ENCODE data around the gene DGCR8.

The DGCR8 gene

GRCh38 chr22:20131859-20132685 is 52.0 kb downstream of the DGCR8 start:
- peak overlapping the region; percentile 50 for H3K18ac ChIP-seq (ENCODE audit: low read length)
- peaks cover 8 to 14% of the 10 kb centered on the region in 2 experiments for H3K4me1 ChIP-seq (ENCODE audit: control insufficient read depth in 1 of 2, insufficient read depth in 2 of 2, low read length in 2 of 2)
- peak overlapping the region; percentile 59 for H4K12ac ChIP-seq (ENCODE audit: low read depth, low read length)
- H3K14ac ChIP-seq (ENCODE audit: low read length) = peak overlapping the region; percentile 80
- H3K9ac ChIP-seq (ENCODE audit: low read length) = peak overlapping the region; percentile 60
- H3K23ac ChIP-seq (ENCODE audit: low read length) = no peak overlapping the region
- H3K9me3 ChIP-seq (ENCODE audit: insufficient read depth, low read depth, low read length) = peaks cover 4% of the 10 kb centered on the region
- peaks cover 6% of the 10 kb centered on the region for H3K79me2 ChIP-seq (ENCODE audit: control insufficient read depth, insufficient read depth, low read length, poor library complexity)
- no peaks in the 10 kb centered on the region for H3K27me3 ChIP-seq (ENCODE audit: insufficient read depth, low read length)
- peak overlapping the region; percentile 51 for H3K4ac ChIP-seq (ENCODE audit: low read depth, low read length)
- H3K4me3 ChIP-seq (ENCODE audit: low read depth, low read length) = peak overlapping the region; percentile 86
- peaks cover 10 to 11% of the 10 kb centered on the region in 2 experiments for H3K36me3 ChIP-seq (ENCODE audit: control insufficient read depth in 1 of 2, insufficient read depth in 2 of 2, low read length in 2 of 2)
- H3K4me2 ChIP-seq (ENCODE audit: low read length) = peak overlapping the region; percentile 87
- H2BK5ac ChIP-seq (ENCODE audit: low read depth, low read length, poor library complexity) = no peak overlapping the region
- no peak overlapping the region for H2BK12ac ChIP-seq (ENCODE audit: low read length)
- H4K8ac ChIP-seq (ENCODE audit: low read depth, low read length) = peak overlapping the region; percentile 61
- H2AFZ ChIP-seq (ENCODE audit: insufficient read depth, low read length, poor library complexity) = peak overlapping the region; percentile 74
- DNase-seq = peak in 1 of 2 donors; percentile 34
- H3K79me1 ChIP-seq (ENCODE audit: low read length) = peaks cover 5% of the 10 kb centered on the region
- WGBS (ENCODE audit: extremely low coverage, insufficient coverage, insufficient read length) = no CpG with 5 or more reads among the region's 72 CpGs
- peak overlapping the region; percentile 84 for H4K91ac ChIP-seq (ENCODE audit: low read depth, low read length)
- H3K27ac ChIP-seq (ENCODE audit: low read depth, low read length) = no peak overlapping the region
- peak overlapping the region; percentile 31 for H2BK120ac ChIP-seq (ENCODE audit: insufficient read depth, low read length, poor library complexity)
- peak overlapping the region; percentile 3 for H2AK5ac ChIP-seq (ENCODE audit: low read length)

GRCh38 chr22:20132686-20133246 is 52.7 kb downstream of the DGCR8 start:
- H3K27me3 ChIP-seq (ENCODE audit: insufficient read depth, low read length) = no peaks in the 10 kb centered on the region
- H2BK5ac ChIP-seq (ENCODE audit: low read depth, low read length, poor library complexity) = no peak overlapping the region
- H2AK5ac ChIP-seq (ENCODE audit: low read length) = no peak overlapping the region
- peaks cover 4 to 5% of the 10 kb centered on the region in 2 experiments for H3K36me3 ChIP-seq (ENCODE audit: control insufficient read depth in 1 of 2, insufficient read depth in 2 of 2, low read length in 2 of 2)
- no peak overlapping the region for H2BK12ac ChIP-seq (ENCODE audit: low read length)
- no peak overlapping the region for H3K18ac ChIP-seq (ENCODE audit: low read length)
- no peak overlapping the region for H3K14ac ChIP-seq (ENCODE audit: low read length)
- H2AFZ ChIP-seq (ENCODE audit: insufficient read depth, low read length, poor library complexity) = no peak overlapping the region
- H4K91ac ChIP-seq (ENCODE audit: low read depth, low read length) = no peak overlapping the region
- H3K4me2 ChIP-seq (ENCODE audit: low read length) = peak overlapping the region; percentile 87
- peaks cover 5% of the 10 kb centered on the region for H3K79me1 ChIP-seq (ENCODE audit: low read length)
- peak overlapping the region; percentile 23 for H4K8ac ChIP-seq (ENCODE audit: low read depth, low read length)
- no peak overlapping the region for H3K27ac ChIP-seq (ENCODE audit: low read depth, low read length)
- WGBS (ENCODE audit: extremely low coverage, insufficient coverage, insufficient read length) = no CpG with 5 or more reads among the region's 16 CpGs
- peak overlapping the region; percentile 86 for H3K4me3 ChIP-seq (ENCODE audit: low read depth, low read length)
- DNase-seq = no peak
- H3K4ac ChIP-seq (ENCODE audit: low read depth, low read length) = no peak overlapping the region
- H3K23ac ChIP-seq (ENCODE audit: low read length) = no peak overlapping the region
- H4K12ac ChIP-seq (ENCODE audit: low read depth, low read length) = no peak overlapping the region
- H3K4me1 ChIP-seq (ENCODE audit: control insufficient read depth in 1 of 2, insufficient read depth in 2 of 2, low read length in 2 of 2) = peaks cover 8 to 14% of the 10 kb centered on the region in 2 experiments
- peaks cover 6% of the 10 kb centered on the region for H3K79me2 ChIP-seq (ENCODE audit: control insufficient read depth, insufficient read depth, low read length, poor library complexity)
- H2BK120ac ChIP-seq (ENCODE audit: insufficient read depth, low read length, poor library complexity) = no peak overlapping the region
- H3K9ac ChIP-seq (ENCODE audit: low read length) = no peak overlapping the region
- peaks cover 4% of the 10 kb centered on the region for H3K9me3 ChIP-seq (ENCODE audit: insufficient read depth, low read depth, low read length)

GRCh38 chr22:20133930-20134549 is 54.0 kb downstream of the DGCR8 start:
- Histone ChIP-seq H3K23ac (ENCODE audit: low read length) (no peak overlapping the region), H2AFZ (ENCODE audit: insufficient read depth, low read length, poor library complexity) (no peak overlapping the region), H3K79me1 (ENCODE audit: low read length) (peaks cover 5% of the 10 kb centered on the region), H3K79me2 (ENCODE audit: control insufficient read depth, insufficient read depth, low read length, poor library complexity) (peaks cover 6% of the 10 kb centered on the region), H3K27ac (ENCODE audit: low read depth, low read length) (no peak overlapping the region), H3K14ac (ENCODE audit: low read length) (no peak overlapping the region), H2BK5ac (ENCODE audit: low read depth, low read length, poor library complexity) (no peak overlapping the region), H2BK12ac (ENCODE audit: low read length) (no peak overlapping the region), H3K4me1 (ENCODE audit: control insufficient read depth in 1 of 2, insufficient read depth in 2 of 2, low read length in 2 of 2) (peaks cover 8 to 14% of the 10 kb centered on the region in 2 experiments), H3K27me3 (ENCODE audit: insufficient read depth, low read length) (no peaks in the 10 kb centered on the region), H3K36me3 (ENCODE audit: control insufficient read depth in 1 of 2, insufficient read depth in 2 of 2, low read length in 2 of 2) (no peaks in the 10 kb centered on the region), H3K18ac (ENCODE audit: low read length) (no peak overlapping the region), H3K4me3 (ENCODE audit: low read depth, low read length) (no peak overlapping the region), H4K91ac (ENCODE audit: low read depth, low read length) (no peak overlapping the region), H3K4ac (ENCODE audit: low read depth, low read length) (no peak overlapping the region), H3K9me3 (ENCODE audit: insufficient read depth, low read depth, low read length) (peaks cover 4% of the 10 kb centered on the region), H2BK120ac (ENCODE audit: insufficient read depth, low read length, poor library complexity) (no peak overlapping the region), H3K4me2 (ENCODE audit: low read length) (no peak overlapping the region), H4K12ac (ENCODE audit: low read depth, low read length) (no peak overlapping the region), H2AK5ac (ENCODE audit: low read length) (no peak overlapping the region), H4K8ac (ENCODE audit: low read depth, low read length) (no peak overlapping the region), H3K9ac (ENCODE audit: low read length) (no peak overlapping the region)
- no CpG with 5 or more reads among the region's 12 CpGs for WGBS (ENCODE audit: extremely low coverage, insufficient coverage, insufficient read length)
- DNase-seq = peak in 1 of 2 donors; percentile 39

GRCh38 chr22:20135265-20135664 is 55.2 kb downstream of the DGCR8 start:
- no peak overlapping the region for H4K12ac ChIP-seq (ENCODE audit: low read depth, low read length)
- no peak overlapping the region for H4K91ac ChIP-seq (ENCODE audit: low read depth, low read length)
- H2BK12ac ChIP-seq (ENCODE audit: low read length) = no peak overlapping the region
- peaks cover 4% of the 10 kb centered on the region for H3K9me3 ChIP-seq (ENCODE audit: insufficient read depth, low read depth, low read length)
- WGBS (ENCODE audit: extremely low coverage, insufficient coverage, insufficient read length) = no CpG with 5 or more reads among the region's 4 CpGs
- H3K9ac ChIP-seq (ENCODE audit: low read length) = no peak overlapping the region
- no peak overlapping the region for H2AFZ ChIP-seq (ENCODE audit: insufficient read depth, low read length, poor library complexity)
- H3K79me2 ChIP-seq (ENCODE audit: control insufficient read depth, insufficient read depth, low read length, poor library complexity) = peaks cover 6% of the 10 kb centered on the region
- H3K27ac ChIP-seq (ENCODE audit: low read depth, low read length) = no peak overlapping the region
- no peak overlapping the region for H3K18ac ChIP-seq (ENCODE audit: low read length)
- H3K4ac ChIP-seq (ENCODE audit: low read depth, low read length) = no peak overlapping the region
- DNase-seq = no peak
- peaks cover 8 to 14% of the 10 kb centered on the region in 2 experiments for H3K4me1 ChIP-seq (ENCODE audit: control insufficient read depth in 1 of 2, insufficient read depth in 2 of 2, low read length in 2 of 2)
- no peak overlapping the region for H2BK120ac ChIP-seq (ENCODE audit: insufficient read depth, low read length, poor library complexity)
- no peak overlapping the region for H2AK5ac ChIP-seq (ENCODE audit: low read length)
- H4K8ac ChIP-seq (ENCODE audit: low read depth, low read length) = no peak overlapping the region
- peaks cover 7% of the 10 kb centered on the region in 2 experiments for H3K36me3 ChIP-seq (ENCODE audit: control insufficient read depth in 1 of 2, insufficient read depth in 2 of 2, low read length in 2 of 2)
- no peak overlapping the region for H3K4me3 ChIP-seq (ENCODE audit: low read depth, low read length)
- no peak overlapping the region for H2BK5ac ChIP-seq (ENCODE audit: low read depth, low read length, poor library complexity)
- peaks cover 5% of the 10 kb centered on the region for H3K79me1 ChIP-seq (ENCODE audit: low read length)
- H3K14ac ChIP-seq (ENCODE audit: low read length) = no peak overlapping the region
- H3K23ac ChIP-seq (ENCODE audit: low read length) = no peak overlapping the region
- no peak overlapping the region for H3K4me2 ChIP-seq (ENCODE audit: low read length)
- no peaks in the 10 kb centered on the region for H3K27me3 ChIP-seq (ENCODE audit: insufficient read depth, low read length)
